A549 treated with GW870086 at 1 μM for 4 hours (cell line): Measurements from ENCODE around the gene SPIC. TPM values are rescaled to one million over a fixed set of nuclear protein-coding genes. Genes with fewer than 3 reads are reported as not detected.

Experiments
- total RNA-seq: library from RNA; stranded (reverse); fragments of 200-300 nt; extraction: Qiagen RNA extraction; gene quantifications from 5 replicates; pipeline ENCODE4 v1.2.3, GENCODE V29; 2022; ENCODE audit warnings: low read depth

The SPIC gene
- not detected in 5 replicates for total RNA-seq

DNA sequence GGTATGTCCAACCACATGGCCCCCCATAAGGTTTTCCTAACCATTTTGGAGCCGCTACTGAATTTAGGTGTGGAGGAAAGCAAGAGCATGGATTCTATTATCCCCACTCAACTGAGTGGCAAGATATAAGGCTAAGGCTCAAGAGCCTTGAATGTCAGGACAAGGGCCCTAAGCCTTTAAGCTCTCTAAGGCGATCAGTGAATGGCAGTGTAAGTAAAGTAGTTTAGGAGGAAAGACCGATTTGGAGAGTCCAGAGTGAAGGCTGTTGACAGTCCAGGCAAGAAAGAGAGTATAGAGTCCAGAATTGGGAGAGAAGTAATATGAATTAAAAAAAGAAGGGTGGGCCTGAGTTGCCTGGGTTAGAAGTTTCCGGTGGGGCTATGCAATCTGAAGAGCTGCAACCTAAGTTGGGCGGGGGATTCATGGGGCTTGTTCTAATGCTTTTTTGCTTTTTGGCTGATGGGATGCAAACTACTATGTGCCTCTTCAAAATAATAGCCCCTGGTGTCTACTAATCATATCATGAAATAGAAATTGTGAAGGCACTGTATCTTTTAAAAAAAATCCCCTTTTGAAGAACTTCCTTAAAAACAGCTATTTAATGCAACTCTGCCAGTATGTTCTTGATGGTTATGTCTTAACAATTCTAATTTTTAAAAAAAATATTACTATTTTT is at the start of gene SPIC:
Gene SPIC, plus strand, starts transcription at position 626 of the 676 bp plus-strand sequence. CDS start 1,569 bp downstream, outside the sequence.

Other genes with a start within 250 kb of the SPIC start
- gene UTP20, start 195.2 kb upstream of the SPIC start, total RNA-seq, result 13.5 to 17.5 TPM (median 16.3 TPM) in 5 replicates
- gene ARL1, start 67.6 kb upstream of the SPIC start, total RNA-seq, result 54.1 to 69.5 TPM (median 64.2 TPM) in 5 replicates
- gene MYBPC1, start 119.6 kb downstream of the SPIC start, total RNA-seq, result not detected in 5 replicates
- 46.7 to 76.7 TPM (median 70.8 TPM) in 5 replicates for gene CHPT1, start 222.3 kb downstream of the SPIC start, total RNA-seq